ENCODE results near the gene HOTAIR. TPM values are rescaled to one million over a fixed set of nuclear protein-coding genes. Genes with fewer than 3 reads are reported as not detected.
A peak's percentile ranks its signal among the peaks of the same experiment; 100 is the strongest.

The HOTAIR gene
- polyA plus RNA-seq, 3 donors = not detected

GRCh38 chr12:53937099-53937498 is 37.7 kb downstream of the HOTAIR start:
- H3K4me3 ChIP-seq (replicated peaks in 1 of 3; ENCODE audit: low read depth in 2 of 3, low read length in 3 of 3) = no peak overlapping the region
- H3K9ac ChIP-seq (ENCODE audit: insufficient read depth, low read length, poor library complexity, severe bottlenecking) = no peak overlapping the region
- no peak overlapping the region for H3K4me2 ChIP-seq (replicated peaks; ENCODE audit: extremely low read depth, low read length, poor library complexity, severe bottlenecking)
- H3K79me2 ChIP-seq (ENCODE audit: insufficient read depth, low read length) = no peaks in the 10 kb centered on the region
- peak overlapping the region in 1 of 2 donors; percentile 75 for H3K4me3 Mint-ChIP-seq
- no peaks in the 10 kb centered on the region for H3K4me1 ChIP-seq (ENCODE audit: control insufficient read depth in 1 of 2, insufficient read depth in 2 of 2, low read length in 2 of 2)
- TF ChIP-seq CTCF (IDR thresholded peaks at IDR 0.05) = no peak
- no peaks in the 10 kb centered on the region for H4K20me1 ChIP-seq (ENCODE audit: insufficient read depth, low read length)
- 10% methylated on average over 3 of the region's 12 CpGs for WGBS (ENCODE audit: insufficient coverage)
- peaks cover 0 to 3% of the 10 kb centered on the region in 2 donors for H3K36me3 Mint-ChIP-seq
- H3K27ac Mint-ChIP-seq = peak overlapping the region in 1 of 7 donors; percentile 23
- H3K4me1 Mint-ChIP-seq = peaks cover 9% of the 10 kb centered on the region
- H3K9me3 ChIP-seq (replicated peaks in 1 of 2; ENCODE audit: control insufficient read depth in 1 of 2, insufficient read depth in 1 of 2, low read length in 2 of 2) = peaks cover 8 to 73% of the 10 kb centered on the region in 2 donors
- intact Hi-C loops (cut with micrococcal nuclease) = no loop called here
- no peak for DNase-seq
- no peak overlapping the region for H2AFZ ChIP-seq (ENCODE audit: insufficient read depth, low read depth, low read length, poor library complexity, severe bottlenecking)
- H3K36me3 ChIP-seq (replicated peaks in 1 of 2; ENCODE audit: control insufficient read depth in 1 of 2, insufficient read depth in 2 of 2, low read length in 2 of 2) = no peaks in the 10 kb centered on the region
- peaks cover 6 to 42% (median 34%) of the 10 kb centered on the region in 7 donors for H3K9me3 Mint-ChIP-seq
- peaks cover 96 to 98% (median 97%) of the 10 kb centered on the region in 3 donors for H3K27me3 Mint-ChIP-seq (ENCODE audit: low read depth in 3 of 3)
- no peak overlapping the region for H3K27ac ChIP-seq (ENCODE audit: low read depth in 1 of 2, low read length in 2 of 2)
- H3K27me3 ChIP-seq (ENCODE audit: control insufficient read depth in 2 of 2, insufficient read depth in 2 of 2, low read length in 2 of 2) = peaks cover 94 to 98% of the 10 kb centered on the region in 2 donors

- H3K4me2 ChIP-seq (replicated peaks; ENCODE audit: extremely low read depth, low read length, poor library complexity, severe bottlenecking) = no peak overlapping the region
- H3K9ac ChIP-seq (ENCODE audit: insufficient read depth, low read length, poor library complexity, severe bottlenecking) = no peak overlapping the region
- intact Hi-C loops (cut with micrococcal nuclease) = no loop called here
- no peaks in the 10 kb centered on the region for H3K36me3 ChIP-seq (replicated peaks in 1 of 2; ENCODE audit: control insufficient read depth in 1 of 2, insufficient read depth in 2 of 2, low read length in 2 of 2)
- H3K27me3 ChIP-seq (ENCODE audit: control insufficient read depth in 2 of 2, insufficient read depth in 2 of 2, low read length in 2 of 2) = peaks cover 93 to 98% of the 10 kb centered on the region in 2 donors
- H2AFZ ChIP-seq (ENCODE audit: insufficient read depth, low read depth, low read length, poor library complexity, severe bottlenecking) = no peak overlapping the region
- H3K27ac Mint-ChIP-seq = no peak overlapping the region
- no peaks in the 10 kb centered on the region for H3K79me2 ChIP-seq (ENCODE audit: insufficient read depth, low read length)
- DNase-seq = no peak
- H3K27me3 Mint-ChIP-seq (ENCODE audit: low read depth in 3 of 3) = peaks cover 93 to 100% (median 95%) of the 10 kb centered on the region in 3 donors
- H3K4me3 Mint-ChIP-seq = peak overlapping the region in 1 of 2 donors; percentile 62
- H3K9me3 Mint-ChIP-seq = peaks cover 6 to 44% (median 34%) of the 10 kb centered on the region in 7 donors
- no peaks in the 10 kb centered on the region for H3K4me1 ChIP-seq (ENCODE audit: control insufficient read depth in 1 of 2, insufficient read depth in 2 of 2, low read length in 2 of 2)
- H3K9me3 ChIP-seq (replicated peaks in 1 of 2; ENCODE audit: control insufficient read depth in 1 of 2, insufficient read depth in 1 of 2, low read length in 2 of 2) = peaks cover 11 to 74% of the 10 kb centered on the region in 2 donors
- 2% methylated on average over 24 of the region's 49 CpGs for WGBS (ENCODE audit: insufficient coverage)
- TF ChIP-seq CTCF (IDR thresholded peaks at IDR 0.05) = no peak
- peaks cover 9% of the 10 kb centered on the region for H3K4me1 Mint-ChIP-seq
- no peaks in the 10 kb centered on the region for H4K20me1 ChIP-seq (ENCODE audit: insufficient read depth, low read length)
- H3K4me3 ChIP-seq (replicated peaks in 1 of 3; ENCODE audit: low read depth in 2 of 3, low read length in 3 of 3) = no peak overlapping the region
- no peak overlapping the region for H3K27ac ChIP-seq (ENCODE audit: low read depth in 1 of 2, low read length in 2 of 2)
- peaks cover 0 to 3% of the 10 kb centered on the region in 2 donors for H3K36me3 Mint-ChIP-seq
These were observed 39.1 kb downstream of the HOTAIR start for GRCh38 chr12:53935383-53936341.
